Adrenal gland (tissue), 19 donors: ENCODE data around the gene ACTR2. TPM values are rescaled to one million over a fixed set of nuclear protein-coding genes. Genes with fewer than 3 reads are reported as not detected.
"Not testable (repeated sequence)": the region's sequence is repeated elsewhere in the genome, so short reads cannot be mapped to it uniquely, and the experiment has no call there.

ENCODE experiments used
- DNase-seq, 7 donors: peaks; one replicate each; pipeline ENCODE4 v3.0.0-alpha.2; 2019 to 2020
- H3K27ac ChIP-seq, 5 donors: fragments of 200-600 bp; sonication (generic) in 4 of 5; 1 replicate in 3 of 5; 2 replicates in 2 of 5; pipeline versions ENCODE4 v1.5.1 to v1.8.0; 2016 to 2020; ENCODE audit warnings: mild to moderate bottlenecking in 1 of 5
- H3K27me3 ChIP-seq: fragments of 200-600 bp; 2 replicates; pipeline ENCODE4 v1.8.0; 2021
- H3K36me3 ChIP-seq, 2 donors: fragments of 200-600 bp; replicated peaks in 1 of 2; 1 replicate in 1 of 2; 2 replicates in 1 of 2; pipeline versions ENCODE4 v1.5.1 to v1.8.0; 2018 to 2022
- H3K4me1 ChIP-seq, 2 donors: fragments of 200-600 bp; replicated peaks in 1 of 2; 1 replicate in 1 of 2; 2 replicates in 1 of 2; pipeline versions ENCODE4 v1.5.1 to v1.8.0; 2018 to 2021
- H3K4me3 ChIP-seq, 4 donors: fragments of 200-600 bp; sonication (generic) in 3 of 4; one replicate each; pipeline ENCODE4 v1.5.1; 2016 to 2018
- H3K9me3 ChIP-seq, 3 donors: fragments of 200-600 bp; sonication (generic) in 1 of 3; replicated peaks in 1 of 3; 1 replicate in 2 of 3; 2 replicates in 1 of 3; pipeline versions ENCODE4 v1.5.1 to v1.8.0; 2016 to 2021
- POLR2A ChIP-seq, 2 donors: fragments of 450-650 bp; IDR thresholded peaks; one replicate each; pipeline ENCODE4 v1.6.1; 2017; ENCODE audit warnings: antibody characterized with exemption in 2 of 2, mild to moderate bottlenecking in 2 of 2, moderate library complexity in 1 of 2
- WGBS, 4 donors: extraction: QIAGEN DNeasy Blood & Tissue Kit in 2 of 4; methylation state at CpG; one replicate each; pipeline versions ENCODE4 v1.1.5 to v1.1.7; 2013 to 2017; 5-methylcytosine and 5-hydroxymethylcytosine counted together
- intact Hi-C, 2 donors: fragments of 100-400 bp; cut with DNase I; formaldehyde crosslinking; loops; one replicate each; pipeline versions ENCODE4 v1.14.1 to v1.15.0; 2022 to 2023
- long read RNA-seq, 10 donors: library from polyadenylated mRNA in 3 of 10; unstranded in 2 of 10; stranded (forward) in 1 of 10; transcript quantifications; one replicate each; pipeline ENCODE4 v2.0.0 and lab custom pipeline, GENCODE V29; 2021 to 2026
- polyA plus RNA-seq, 3 donors: library from polyadenylated mRNA; stranded (reverse); fragments of 200-250 nt in 2 of 3; fragments of 350-450 nt in 1 of 3; fragmentation: Illumina TruSeq in 1 of 3; extraction: RNeasy Lipid Tissue Mini Kit (QIAGEN cat#74804) in 1 of 3; gene quantifications; one replicate each; pipeline ENCODE4 v1.2.3, GENCODE V29; 2013 to 2014
- total RNA-seq, 9 donors: library from RNA; depleted of rRNA in 4 of 9; stranded (reverse); fragments of >200 nt in 4 of 9; fragments of 120-200 nt in 1 of 9; fragmentation: NEBNext Ultra II Directional in 1 of 9; extraction: Animal tissue kit (Norgen Biotek cat#: 25700) in 1 of 9; gene quantifications; one replicate each; pipeline versions ENCODE4 v1.1.0 to v1.2.4, GENCODE V29; 2013 to 2023
- TF ChIP-seq, protein P1 (sequence below), 6 experiments: fragments of 450-650 bp in 4 of 6; fragments of 200-600 bp in 2 of 6; sonication (generic) in 1 of 6; IDR thresholded peaks; 1 replicate in 5 of 6; 2 replicates in 1 of 6; pipeline versions ENCODE4 v1.5.1 to v1.8.0; 2016 to 2021; ENCODE audit warnings: antibody characterized with exemption in 6 of 6, mild to moderate bottlenecking in 2 of 6, moderate library complexity in 1 of 6
- donor health status: healthy with polysubstance abuse.
- donor health status: Bipolar disorder and iron deficiency.
- donor health status: DM: yes; HTN: yes; CAD: no.
- donor health status: DM: no; HTN: no; CAD: no.
- donor health status: DM: no; HTN: no; CAD: no.
- donor health status: DM: yes; HTN: yes; CAD: no.

ACTR2 gene
- 100 to 1,000 TPM in 4 of 9 donors, 10 to 100 TPM in 5; 42.0 to 186 (median 83.9) TPM for total RNA-seq
- 100 to 1,000 TPM in 1 of 3 donors, 10 to 100 TPM in 2; 29.9 to 142 (median 37.9) TPM for polyA plus RNA-seq
- long read RNA-seq, donor 1, transcript ACTR2-201 (9 exons, 3,861 nt), result major isoform, 27 of 32 reads
- long read RNA-seq, donor 1, partial matches to known transcripts, result 5 of 32 reads
- long read RNA-seq, donor 1, other reads (novel, unspliced or antisense), result 0 of 32 reads
- long read RNA-seq, donor 2, transcript ACTR2-201 (9 exons, 3,861 nt), result major isoform, 24 of 35 reads
- long read RNA-seq, donor 2, partial matches to known transcripts, result 11 of 35 reads
- long read RNA-seq, donor 2, other reads (novel, unspliced or antisense), result 0 of 35 reads
- long read RNA-seq, donor 3, transcript ACTR2-201 (9 exons, 3,861 nt), result major isoform, 30 of 30 reads
- long read RNA-seq, donor 3, partial matches to known transcripts, result 0 of 30 reads
- long read RNA-seq, donor 3, other reads (novel, unspliced or antisense), result 0 of 30 reads
- long read RNA-seq, donor 4, transcript ACTR2-201 (9 exons, 3,861 nt), result major isoform, 17 of 22 reads
- long read RNA-seq, donor 4, partial matches to known transcripts, result 1 of 22 reads
- long read RNA-seq, donor 4, other reads (novel, unspliced or antisense), result 4 of 22 reads
- long read RNA-seq, donor 5, transcript ACTR2-201 (9 exons, 3,861 nt), result major isoform, 107 of 123 reads
- long read RNA-seq, donor 5, partial matches to known transcripts, result 5 of 123 reads
- long read RNA-seq, donor 5, other reads (novel, unspliced or antisense), result 11 of 123 reads
- long read RNA-seq, donor 6, transcript ACTR2-201 (9 exons, 3,861 nt), result major isoform, 15 of 21 reads
- long read RNA-seq, donor 6, partial matches to known transcripts, result 1 of 21 reads
- long read RNA-seq, donor 6, other reads (novel, unspliced or antisense), result 5 of 21 reads
- long read RNA-seq, donor 7, transcript ACTR2-201 (9 exons, 3,861 nt), result major isoform, 18 of 23 reads
- long read RNA-seq, donor 7, partial matches to known transcripts, result 5 of 23 reads
- long read RNA-seq, donor 7, other reads (novel, unspliced or antisense), result 0 of 23 reads
- long read RNA-seq, donor 8, transcript ACTR2-201 (9 exons, 3,861 nt), result major isoform, 32 of 63 reads
- long read RNA-seq, donor 8, partial matches to known transcripts, result 31 of 63 reads
- long read RNA-seq, donor 8, other reads (novel, unspliced or antisense), result 0 of 63 reads
- long read RNA-seq, donor 9, transcript ACTR2-201 (9 exons, 3,861 nt), result major isoform, 25 of 31 reads
- long read RNA-seq, donor 9, partial matches to known transcripts, result 6 of 31 reads
- long read RNA-seq, donor 9, other reads (novel, unspliced or antisense), result 0 of 31 reads
- long read RNA-seq, donor 10, transcript ACTR2-201 (9 exons, 3,861 nt), result major isoform, 22 of 33 reads
- long read RNA-seq, donor 10, partial matches to known transcripts, result 11 of 33 reads
- long read RNA-seq, donor 10, other reads (novel, unspliced or antisense), result 0 of 33 reads

DNA sequence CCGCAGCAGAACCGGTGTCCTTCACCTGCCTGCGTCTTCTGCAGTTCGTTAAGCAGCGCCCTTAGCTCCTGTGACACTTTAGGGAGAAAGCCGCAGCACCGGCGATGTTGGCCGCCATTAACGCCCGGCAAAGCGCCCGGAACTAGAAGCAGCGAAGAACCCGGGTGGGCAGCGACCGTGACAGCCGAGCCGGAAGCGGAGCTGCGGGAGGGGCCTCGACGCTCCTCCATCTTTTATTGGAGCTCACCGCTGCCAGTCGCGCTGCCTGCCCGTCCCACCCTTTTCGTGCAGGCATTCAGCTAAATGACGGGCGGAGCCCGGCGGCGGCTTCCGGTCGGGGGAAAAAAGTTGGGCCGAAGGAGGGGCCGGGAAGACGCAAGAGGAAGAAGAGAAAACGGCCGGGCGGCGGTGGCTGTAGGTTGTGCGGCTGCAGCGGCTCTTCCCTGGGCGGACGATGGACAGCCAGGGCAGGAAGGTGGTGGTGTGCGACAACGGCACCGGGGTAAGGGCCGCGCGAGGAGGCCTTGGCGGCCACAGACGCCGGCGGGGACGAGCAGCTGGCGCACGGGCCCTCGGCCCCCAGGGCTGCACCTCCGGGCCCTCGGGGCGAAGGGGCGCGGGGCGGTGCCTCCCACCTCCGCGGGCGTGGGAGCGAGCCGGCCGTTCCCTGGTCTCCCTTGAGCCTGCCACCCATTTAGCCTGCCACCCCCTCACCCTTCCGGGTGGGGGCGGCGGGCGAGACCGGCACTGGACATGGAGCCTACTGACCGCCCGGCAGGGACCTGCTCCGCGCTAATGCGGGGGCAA, at the start of gene ACTR2:
TSS of gene ACTR2 (plus strand) at position 376 of the 807 bp plus-strand sequence. CDS start at position 455, 79 bp downstream.
- peak; percentile 95 to 98 (median 97) for DNase-seq

DNA sequence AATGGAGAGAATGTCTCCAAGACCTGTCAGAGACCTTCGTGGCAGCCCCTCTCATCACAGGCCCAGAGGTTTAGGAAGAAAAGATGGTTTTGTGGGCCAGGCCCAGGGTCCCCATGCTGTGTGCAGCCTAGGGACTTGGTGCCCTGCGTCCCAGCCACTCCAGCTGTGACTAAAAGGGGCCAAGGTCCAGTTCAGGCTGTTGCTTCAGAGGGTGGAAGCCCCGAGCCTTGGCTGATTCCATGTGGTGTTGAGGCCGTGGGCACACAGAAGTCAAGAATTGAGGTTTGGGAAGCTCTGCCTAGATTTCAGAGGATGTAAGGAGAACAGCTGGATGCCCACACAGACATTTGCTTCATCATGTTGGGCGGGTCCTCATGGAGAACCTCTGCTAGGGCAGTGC, 45.1 kb upstream of the ACTR2 start:
- Histone ChIP-seq H3K4me1 (peaks cover 0 to 3% of the 10 kb centered on the region in 2 donors), H3K4me3 (no peak overlapping the region), H3K36me3 (no peaks in the 10 kb centered on the region), H3K9me3 (no peaks in the 10 kb centered on the region), H3K27ac (no peak overlapping the region), H3K27me3 (no peaks in the 10 kb centered on the region)
- TF ChIP-seq, protein P1, sequence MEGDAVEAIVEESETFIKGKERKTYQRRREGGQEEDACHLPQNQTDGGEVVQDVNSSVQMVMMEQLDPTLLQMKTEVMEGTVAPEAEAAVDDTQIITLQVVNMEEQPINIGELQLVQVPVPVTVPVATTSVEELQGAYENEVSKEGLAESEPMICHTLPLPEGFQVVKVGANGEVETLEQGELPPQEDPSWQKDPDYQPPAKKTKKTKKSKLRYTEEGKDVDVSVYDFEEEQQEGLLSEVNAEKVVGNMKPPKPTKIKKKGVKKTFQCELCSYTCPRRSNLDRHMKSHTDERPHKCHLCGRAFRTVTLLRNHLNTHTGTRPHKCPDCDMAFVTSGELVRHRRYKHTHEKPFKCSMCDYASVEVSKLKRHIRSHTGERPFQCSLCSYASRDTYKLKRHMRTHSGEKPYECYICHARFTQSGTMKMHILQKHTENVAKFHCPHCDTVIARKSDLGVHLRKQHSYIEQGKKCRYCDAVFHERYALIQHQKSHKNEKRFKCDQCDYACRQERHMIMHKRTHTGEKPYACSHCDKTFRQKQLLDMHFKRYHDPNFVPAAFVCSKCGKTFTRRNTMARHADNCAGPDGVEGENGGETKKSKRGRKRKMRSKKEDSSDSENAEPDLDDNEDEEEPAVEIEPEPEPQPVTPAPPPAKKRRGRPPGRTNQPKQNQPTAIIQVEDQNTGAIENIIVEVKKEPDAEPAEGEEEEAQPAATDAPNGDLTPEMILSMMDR (IDR thresholded peaks at IDR 0.05), result no peak
- TF ChIP-seq POLR2A (IDR thresholded peaks at IDR 0.05), result no peak
- 70 to 78% (median 77%) methylated on average over 1 to 5 of the region's 5 CpGs for WGBS, 4 donors
- intact Hi-C loops, result no loop called here
- DNase-seq, result no peak

More for the DNA sequence above, at the start of gene ACTR2:
- intact Hi-C loops, result no loop called here
- Histone ChIP-seq H3K36me3 (no peaks in the 10 kb centered on the region), H3K4me3 (peak within 1 kb of the TSS; percentile 41 to 89 (median 63)), H3K27me3 (no peaks in the 10 kb centered on the region), H3K27ac (peak within 1 kb of the TSS; percentile 82 to 99 (median 97)), H3K9me3 (no peaks in the 10 kb centered on the region), H3K4me1 (peaks cover 9 to 49% of the 10 kb centered on the region in 2 donors)
- 0 to 1% (median 0%) methylated on average over 13 to 82 of the region's 82 CpGs for whole genome bisulfite sequencing, 4 donors
- peak; percentile 73 to 88 for TF ChIP-seq POLR2A (IDR thresholded peaks at IDR 0.05)
- TF ChIP-seq, protein P1 (IDR thresholded peaks at IDR 0.05), result peak in 1 of 6 experiments; percentile 18

DNA sequence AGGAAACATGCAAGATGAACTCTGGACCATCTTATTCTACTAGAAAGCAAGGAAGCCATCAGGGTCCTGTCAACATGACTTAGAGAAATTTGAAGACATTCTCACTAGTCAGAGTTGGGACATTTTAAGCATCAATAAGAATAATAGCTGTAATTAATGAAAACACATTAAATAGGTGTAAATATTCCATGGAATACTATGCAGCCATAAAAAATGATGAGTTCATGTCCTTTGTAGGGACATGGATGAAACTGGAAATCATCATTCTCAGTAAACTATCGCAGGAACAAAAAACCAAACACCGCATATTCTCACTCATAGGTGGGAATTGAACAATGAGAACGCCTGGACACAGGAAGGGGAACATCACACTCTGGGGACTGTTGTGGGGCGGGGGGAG, 44.2 kb upstream of the ACTR2 start:
- H3K36me3 ChIP-seq, intact Hi-C loops, H3K4me1 ChIP-seq, H3K4me3 ChIP-seq, H3K27ac ChIP-seq, H3K27me3 ChIP-seq, H3K9me3 ChIP-seq, DNase-seq: not testable (repeated sequence)
- 81 to 93% (median 86%) methylated on average over 3 to 4 of the region's 4 CpGs for WGBS, 4 donors
